GM23338 (cell line): ENCODE data around the gene MIR17HG. TPM values are rescaled to one million over a fixed set of nuclear protein-coding genes. Genes with fewer than 3 reads are reported as not detected.

Experiments
- ATAC-seq: fragments of 200-7000 bp; cut with Tn5 transposase; 3 replicates; pipeline ENCODE4 v1.9.1; 2020
- DNase-seq: peaks from one replicate; pipeline ENCODE4 v3.0.0-alpha.2; 2015; ENCODE audit warnings: low spot score
- H2AFZ ChIP-seq: fragments of 200-600 bp; sonication (generic); 2 replicates; pipeline ENCODE4 v1.8.0; 2016; ENCODE audit warnings: antibody characterized with exemption, mild to moderate bottlenecking, moderate library complexity
- H3F3A ChIP-seq: fragments of 200-600 bp; sonication (generic); replicated peaks from 2 replicates; pipeline ENCODE4 v1.8.0; 2017; ENCODE audit warnings: antibody characterized with exemption, mixed run types, low read depth
- H3K27ac ChIP-seq: fragments of 200-600 bp; sonication (generic); 2 replicates; pipeline ENCODE4 v1.6.1; 2016; ENCODE audit warnings: low read depth
- H3K27me3 ChIP-seq: fragments of 200-600 bp; sonication (generic); 2 replicates; pipeline ENCODE4 v1.8.0; 2016; ENCODE audit warnings: mild to moderate bottlenecking, mixed run types, moderate library complexity; ENCODE audit not compliant: insufficient read depth
- H3K36me3 ChIP-seq: fragments of 200-600 bp; sonication (generic); 2 replicates; pipeline ENCODE4 v1.8.0; 2016; ENCODE audit warnings: mild to moderate bottlenecking; ENCODE audit not compliant: insufficient read depth
- H3K4me1 ChIP-seq: fragments of 200-600 bp; sonication (generic); 2 replicates; pipeline ENCODE4 v1.8.0; 2016; ENCODE audit warnings: mild to moderate bottlenecking, moderate library complexity; ENCODE audit not compliant: insufficient read depth
- H3K4me2 ChIP-seq: fragments of 200-600 bp; sonication (generic); 2 replicates; pipeline ENCODE4 v1.7.1; 2017; ENCODE audit warnings: mixed run types
- H3K4me3 ChIP-seq: fragments of 200-600 bp; sonication (generic); 2 replicates; pipeline ENCODE4 v1.6.1; 2016; ENCODE audit warnings: mixed run types
- H3K79me2 ChIP-seq: fragments of 200-600 bp; sonication (generic); replicated peaks from 2 replicates; pipeline ENCODE4 v1.8.0; 2017; ENCODE audit warnings: mild to moderate bottlenecking; ENCODE audit not compliant: insufficient read depth
- H3K9me2 ChIP-seq: fragments of 200-600 bp; sonication (generic); 2 replicates; pipeline ENCODE4 v1.8.0; 2017; ENCODE audit not compliant: insufficient read depth
- H4K20me1 ChIP-seq: fragments of 200-600 bp; sonication (generic); replicated peaks from 2 replicates; pipeline ENCODE4 v1.8.0; 2017; ENCODE audit warnings: mild to moderate bottlenecking; ENCODE audit not compliant: insufficient read depth
- H3K27ac Mint-ChIP-seq: 2 replicates; pipeline ENCODE4 v1.8.0; 2020; ENCODE audit warnings: inconsistent platforms, mild to moderate bottlenecking, moderate library complexity, mixed read lengths
- H3K27me3 Mint-ChIP-seq: 3 replicates; pipeline ENCODE4 v1.8.0; 2022; ENCODE audit warnings: low read depth, mild to moderate bottlenecking, moderate library complexity, mixed read lengths, inconsistent platforms; ENCODE audit not compliant: insufficient read depth, poor library complexity
- H3K36me3 Mint-ChIP-seq: 3 replicates; pipeline ENCODE4 v1.8.0; 2021; ENCODE audit warnings: low read depth, mild to moderate bottlenecking, inconsistent platforms, moderate library complexity, mixed read lengths
- H3K4me1 Mint-ChIP-seq: 3 replicates; pipeline ENCODE4 v1.8.0; 2020; ENCODE audit warnings: mild to moderate bottlenecking, inconsistent platforms, mixed read lengths
- H3K4me3 Mint-ChIP-seq: 3 replicates; pipeline ENCODE4 v1.8.0; 2021; ENCODE audit warnings: moderate library complexity, mild to moderate bottlenecking, inconsistent platforms, mixed read lengths
- H3K9me3 Mint-ChIP-seq: 3 replicates; pipeline ENCODE4 v1.8.0; 2020; ENCODE audit warnings: moderate library complexity, mild to moderate bottlenecking, inconsistent platforms, mixed read lengths
- CREB1 ChIP-seq: fragments of 250-450 bp; sonication (Bioruptor Pico); IDR thresholded peaks from 2 replicates; pipeline ENCODE4 v1.5.0; 2020; ENCODE audit warnings: low read depth, mild to moderate bottlenecking, moderate library complexity
- EZH2phosphoT487 ChIP-seq: fragments of 200-600 bp; sonication (generic); IDR thresholded peaks from one replicate; pipeline ENCODE4 v1.8.1; 2018; ENCODE audit warnings: antibody characterized with exemption; ENCODE audit not compliant: unreplicated experiment
- JUNB ChIP-seq: IDR thresholded peaks from one replicate; pipeline ENCODE4 v1.6.1; 2016; ENCODE audit warnings: antibody characterized with exemption; ENCODE audit not compliant: unreplicated experiment
- POLR2AphosphoS5 ChIP-seq: IDR thresholded peaks from 2 replicates; pipeline ENCODE4 v1.6.1; 2016; ENCODE audit warnings: antibody characterized with exemption, low read depth
- REST ChIP-seq: IDR thresholded peaks from one replicate; pipeline ENCODE4 v1.6.1; 2018; ENCODE audit warnings: antibody characterized with exemption; ENCODE audit not compliant: unreplicated experiment
- ZNF114 ChIP-seq: fragments of 250-450 bp; sonication (Bioruptor Pico); IDR thresholded peaks from 2 replicates; pipeline ENCODE4 v1.5.0; 2020; ENCODE audit warnings: mild to moderate bottlenecking, moderate library complexity
- polyA plus RNA-seq: library from polyadenylated mRNA; unstranded; fragments of >200 nt; fragmentation: Nextera tagmentation; extraction: Ambion mirVana; gene quantifications from 2 replicates; pipeline ENCODE4 v1.2.1, GENCODE V29; 2016
- total RNA-seq: library from RNA; depleted of rRNA; stranded (reverse); fragments of >200 nt; shearing (Covaris generic); gene quantifications from 2 replicates; pipeline ENCODE4 v1.2.3, GENCODE V29; 2014

Gene MIR17HG
- total and polyA plus RNA-seq, 2 experiments from 2014 or later, result 14.8 to 46.0 TPM

GRCh38 chr13:91355826-91356710 is 8.6 kb downstream of the MIR17HG start:
- Histone ChIP-seq H3K27ac (peak overlapping the region; percentile 1), H4K20me1 (peaks cover 62% of the 10 kb centered on the region), H3K27me3 (no peaks in the 10 kb centered on the region), H3K4me2 (no peak overlapping the region), H3F3A (peaks cover 42% of the 10 kb centered on the region), H3K4me3 (no peak overlapping the region), H2AFZ (no peak overlapping the region), H3K36me3 (peaks cover 58% of the 10 kb centered on the region), H3K9me2 (no peaks in the 10 kb centered on the region), H3K79me2 (peaks cover 31% of the 10 kb centered on the region), H3K4me1 (peaks cover 7% of the 10 kb centered on the region)
- no peak for DNase-seq
- H3K36me3 Mint-ChIP-seq, result peaks cover 74% of the 10 kb centered on the region
- no peak; the same call in 2 of the 3 replicates for ATAC-seq
- no peak overlapping the region for H3K4me3 Mint-ChIP-seq
- no peak for TF ChIP-seq REST
- 0 out of 2 replicates have a peak, but pooled peaks have one; percentile 14 for TF ChIP-seq POLR2AphosphoS5
- no peak for TF ChIP-seq CREB1 (CRISPR knock-in tag)
- no peak for TF ChIP-seq ZNF114 (CRISPR knock-in tag)
- no peak for TF ChIP-seq EZH2phosphoT487
- no peak for TF ChIP-seq JUNB
- H3K27me3 Mint-ChIP-seq, result peaks cover 10% of the 10 kb centered on the region
- H3K27ac Mint-ChIP-seq, result no peak overlapping the region
- H3K4me1 Mint-ChIP-seq, result peaks cover 33% of the 10 kb centered on the region
- H3K9me3 Mint-ChIP-seq, result no peaks in the 10 kb centered on the region; the same call in 2 of the 3 replicates

- Histone ChIP-seq H3K79me2 (peaks cover 22% of the 10 kb centered on the region), H3K4me3 (no peak overlapping the region), H3K4me1 (no peaks in the 10 kb centered on the region; the same call in 1 of the 2 replicates), H3K27ac (peak overlapping the region; percentile 34), H3K36me3 (peaks cover 48% of the 10 kb centered on the region), H3K4me2 (no peak overlapping the region), H4K20me1 (peaks cover 55% of the 10 kb centered on the region), H3F3A (peaks cover 34% of the 10 kb centered on the region), H3K27me3 (no peaks in the 10 kb centered on the region), H2AFZ (no peak overlapping the region), H3K9me2 (no peaks in the 10 kb centered on the region)
- H3K4me3 Mint-ChIP-seq, result no peak overlapping the region
- peaks cover 24% of the 10 kb centered on the region; the same call in 2 of the 3 replicates for H3K4me1 Mint-ChIP-seq
- DNase-seq, result no peak
- H3K27ac Mint-ChIP-seq, result peak overlapping the region; percentile 21
- H3K9me3 Mint-ChIP-seq, result no peaks in the 10 kb centered on the region; the same call in 2 of the 3 replicates
- peaks cover 69% of the 10 kb centered on the region for H3K36me3 Mint-ChIP-seq
- peak; percentile 48 for TF ChIP-seq POLR2AphosphoS5
- no peak for TF ChIP-seq ZNF114 (CRISPR knock-in tag)
- H3K27me3 Mint-ChIP-seq, result peaks cover 10% of the 10 kb centered on the region
- peak; percentile 2; the same call in 2 of the 3 replicates for ATAC-seq
These were observed 9.6 kb downstream of the MIR17HG start for GRCh38 chr13:91356919-91357612.
